NCI-H748 (cell line): Measurements from ENCODE around the gene HOXB7.

Source experiments
- DNase-seq: peaks from one replicate; lab custom pipeline; 2025; ENCODE audit not compliant: unreplicated experiment; lab: John Stamatoyannopoulos, UW

HOXB7 gene

GRCh38 chr17:48610282-48611211 is at the start of gene HOXB7:
HOXB7 (minus strand) TSS chr17:48611017; CDS start chr17:48610918, 99 bp downstream.
- peak; percentile 77 for DNase-seq

GRCh38 chr17:48655913-48656312 is 45.1 kb upstream of the HOXB7 start:
- DNase-seq = no peak

- DNase-seq = no peak
Measured at GRCh38 chr17:48649741-48650140, 38.9 kb upstream of the HOXB7 start.

GRCh38 chr17:48647963-48648245 is 37.1 kb upstream of the HOXB7 start:
- no peak for DNase-seq

GRCh38 chr17:48647103-48647962 is 36.5 kb upstream of the HOXB7 start:
- DNase-seq = peak; percentile 60

- peak; percentile 78 for DNase-seq
Measured at GRCh38 chr17:48646183-48647102, 35.6 kb upstream of the HOXB7 start.

- no peak for DNase-seq
Measured at GRCh38 chr17:48645639-48646182, 34.9 kb upstream of the HOXB7 start.

GRCh38 chr17:48644910-48645557 is 34.2 kb upstream of the HOXB7 start:
- no peak for DNase-seq

- no peak for DNase-seq
Measured at GRCh38 chr17:48644159-48644558, 33.3 kb upstream of the HOXB7 start.

GRCh38 chr17:48643697-48644012 is 32.8 kb upstream of the HOXB7 start:
- DNase-seq = no peak

GRCh38 chr17:48642843-48643696 is 32.3 kb upstream of the HOXB7 start:
- DNase-seq = no peak

GRCh38 chr17:48642059-48642842 is 31.4 kb upstream of the HOXB7 start:
- DNase-seq = no peak

GRCh38 chr17:48641541-48642058 is 30.8 kb upstream of the HOXB7 start:
- no peak for DNase-seq

- DNase-seq = no peak
Measured at GRCh38 chr17:48640858-48641180, 30.0 kb upstream of the HOXB7 start.

- no peak for DNase-seq
Measured at GRCh38 chr17:48639982-48640857, 29.4 kb upstream of the HOXB7 start.

GRCh38 chr17:48639136-48639535 is 28.3 kb upstream of the HOXB7 start:
- DNase-seq = no peak
